KMS-11 (cell line): Measurements from ENCODE around the gene GDF15.

Experiments
- H2AFZ ChIP-seq: fragments of 200-600 bp; sonication (generic); 2 replicates; pipeline ENCODE4 v1.6.1; 2016; ENCODE audit warnings: antibody characterized with exemption, mixed run types, low read depth
- H3K27ac ChIP-seq: fragments of 200-600 bp; sonication (generic); 2 replicates; pipeline ENCODE4 v1.6.1; 2016; ENCODE audit warnings: mild to moderate bottlenecking, mixed run types
- H3K27me3 ChIP-seq: fragments of 200-600 bp; sonication (generic); 2 replicates; pipeline ENCODE4 v1.6.1; 2017; ENCODE audit warnings: mild to moderate bottlenecking, low read depth, mixed run types, moderate library complexity; ENCODE audit not compliant: insufficient read depth
- H3K36me3 ChIP-seq: fragments of 200-600 bp; sonication (generic); 2 replicates; pipeline ENCODE4 v1.6.1; 2017; ENCODE audit warnings: mild to moderate bottlenecking, mixed run types; ENCODE audit not compliant: insufficient read depth
- H3K4me1 ChIP-seq: fragments of 200-600 bp; sonication (generic); 2 replicates; pipeline ENCODE4 v1.6.1; 2016; ENCODE audit warnings: mild to moderate bottlenecking, low read depth, mixed run types; ENCODE audit not compliant: poor library complexity, severe bottlenecking
- H3K4me2 ChIP-seq: fragments of 200-600 bp; sonication (generic); 2 replicates; pipeline ENCODE4 v1.7.0; 2016; ENCODE audit warnings: mild to moderate bottlenecking, mixed run types
- H3K4me3 ChIP-seq: fragments of 200-600 bp; sonication (generic); IDR thresholded peaks from 2 replicates; pipeline ENCODE4 v1.6.1; 2017; ENCODE audit warnings: low read depth, low read length, mixed read lengths; ENCODE audit not compliant: insufficient read depth
- H3K79me2 ChIP-seq: fragments of 200-600 bp; sonication (generic); 2 replicates; pipeline ENCODE4 v1.6.1; 2016; ENCODE audit warnings: low read depth, mixed run types; ENCODE audit not compliant: insufficient read depth
- H3K9ac ChIP-seq: fragments of 200-600 bp; sonication (generic); 2 replicates; pipeline ENCODE4 v1.6.1; 2016; ENCODE audit warnings: mild to moderate bottlenecking, mixed run types
- H4K20me1 ChIP-seq: fragments of 200-600 bp; sonication (generic); 2 replicates; pipeline ENCODE4 v1.6.1; 2016; ENCODE audit warnings: mild to moderate bottlenecking, mixed run types; ENCODE audit not compliant: insufficient read depth
- CTCF ChIP-seq: fragments of 200-600 bp; sonication (generic); conservative IDR thresholded peaks from 2 replicates; pipeline ENCODE4 v1.6.1; 2017; ENCODE audit warnings: low read depth, mild to moderate bottlenecking, antibody characterized with exemption, low read length, moderate library complexity, mixed read lengths

Gene GDF15

GRCh38 chr19:18422530-18423191, 36.7 kb downstream of the GDF15 start:
- no peak overlapping the region for H3K9ac ChIP-seq
- no peak overlapping the region for H2AFZ ChIP-seq
- H3K27ac ChIP-seq: no peak overlapping the region
- H3K4me2 ChIP-seq: no peak overlapping the region
- H3K4me1 ChIP-seq: peaks cover 23% of the 10 kb centered on the region
- no peak overlapping the region for H3K4me3 ChIP-seq
- no peak for TF ChIP-seq CTCF
- no peaks in the 10 kb centered on the region for H4K20me1 ChIP-seq
- H3K27me3 ChIP-seq: 0 out of 2 replicates have a peak, but pooled peaks cover 5% of the 10 kb centered on the region
- peaks cover 8% of the 10 kb centered on the region; the same call in 1 of the 2 replicates for H3K79me2 ChIP-seq
- H3K36me3 ChIP-seq: no peaks in the 10 kb centered on the region

GRCh38 chr19:18423258-18424020, 37.5 kb downstream of the GDF15 start:
- peaks cover 8% of the 10 kb centered on the region; the same call in 1 of the 2 replicates for H3K79me2 ChIP-seq
- H2AFZ ChIP-seq: no peak overlapping the region
- H3K4me3 ChIP-seq: no peak overlapping the region
- no peaks in the 10 kb centered on the region for H3K36me3 ChIP-seq
- H3K4me2 ChIP-seq: no peak overlapping the region
- 0 out of 2 replicates have a peak, but pooled peaks cover 3% of the 10 kb centered on the region for H3K27me3 ChIP-seq
- H3K4me1 ChIP-seq: peaks cover 20% of the 10 kb centered on the region
- no peak overlapping the region for H3K9ac ChIP-seq
- no peaks in the 10 kb centered on the region for H4K20me1 ChIP-seq
- H3K27ac ChIP-seq: no peak overlapping the region
- TF ChIP-seq CTCF: no peak

- Histone ChIP-seq H3K4me1 (peaks cover 21% of the 10 kb centered on the region), H2AFZ (no peak overlapping the region), H4K20me1 (no peaks in the 10 kb centered on the region), H3K27me3 (no peaks in the 10 kb centered on the region), H3K79me2 (peaks cover 8% of the 10 kb centered on the region; the same call in 1 of the 2 replicates), H3K27ac (no peak overlapping the region), H3K36me3 (no peaks in the 10 kb centered on the region), H3K9ac (no peak overlapping the region), H3K4me3 (no peak overlapping the region), H3K4me2 (no peak overlapping the region)
- no peak for TF ChIP-seq CTCF
Observed at GRCh38 chr19:18424122-18424889, 38.3 kb downstream of the GDF15 start.

- Histone ChIP-seq H3K4me1 (peaks cover 28% of the 10 kb centered on the region), H4K20me1 (no peaks in the 10 kb centered on the region), H3K27ac (no peak overlapping the region)
Observed at GRCh38 chr19:18424890-18425514, 39.0 kb downstream of the GDF15 start.

More at GRCh38 chr19:18424890-18425514, 39.0 kb downstream of the GDF15 start:
- Histone ChIP-seq H2AFZ (no peak overlapping the region), H3K27me3 (no peaks in the 10 kb centered on the region), H3K79me2 (peaks cover 8% of the 10 kb centered on the region; the same call in 1 of the 2 replicates), H3K4me2 (no peak overlapping the region), H3K9ac (no peak overlapping the region), H3K4me3 (no peak overlapping the region), H3K36me3 (no peaks in the 10 kb centered on the region)
- no peak for TF ChIP-seq CTCF
